OCI-LY1 (cell line): Measurements from ENCODE around the gene OBSL1.

Experiments used
- H2AFZ ChIP-seq: fragments of 200-600 bp; sonication (generic), shearing (Covaris generic); 2 replicates; pipeline ENCODE4 v1.6.0; 2014; ENCODE audit warnings: antibody characterized with exemption, mild to moderate bottlenecking, low read length
- H3F3A ChIP-seq: fragments of 200-600 bp; sonication (generic), shearing (Covaris generic); 2 replicates; pipeline ENCODE4 v1.6.0; 2014; ENCODE audit warnings: mild to moderate bottlenecking, antibody characterized with exemption, low read length, moderate library complexity; ENCODE audit not compliant: insufficient read depth
- H3K27ac ChIP-seq: fragments of 200-600 bp; sonication (generic); 2 replicates; pipeline ENCODE4 v1.5.1; 2014; ENCODE audit warnings: low read length, mixed run types, mild to moderate bottlenecking, low read depth; ENCODE audit not compliant: poor library complexity, severe bottlenecking
- H3K27me3 ChIP-seq: fragments of 200-600 bp; sonication (generic); 2 replicates; pipeline ENCODE4 v1.6.0; 2014; ENCODE audit warnings: antibody characterized with exemption, mild to moderate bottlenecking, low read length, moderate library complexity; ENCODE audit not compliant: insufficient read depth
- H3K36me3 ChIP-seq: fragments of 200-600 bp; sonication (generic); 2 replicates; pipeline ENCODE4 v1.6.1; 2014; ENCODE audit warnings: mild to moderate bottlenecking, antibody characterized with exemption, low read length, moderate library complexity, mixed read lengths; ENCODE audit not compliant: insufficient read depth
- H3K4me1 ChIP-seq: fragments of 200-600 bp; sonication (generic); 2 replicates; pipeline ENCODE4 v1.5.1; 2014; ENCODE audit warnings: mild to moderate bottlenecking, low read length, moderate library complexity; ENCODE audit not compliant: insufficient read depth, severe bottlenecking
- H3K4me2 ChIP-seq: fragments of 200-600 bp; sonication (generic), shearing (Covaris generic); 2 replicates; pipeline ENCODE4 v1.6.1; 2014; ENCODE audit warnings: low read length
- H3K4me3 ChIP-seq: fragments of 200-600 bp; sonication (generic); 2 replicates; pipeline ENCODE4 v1.5.1; 2014; ENCODE audit warnings: low read length, low read depth, mild to moderate bottlenecking, mixed read lengths; ENCODE audit not compliant: poor library complexity, severe bottlenecking
- H3K79me2 ChIP-seq: fragments of 200-600 bp; shearing (Covaris generic); 2 replicates; pipeline ENCODE4 v1.6.1; 2016; ENCODE audit warnings: mixed run types, low read length, mixed read lengths; ENCODE audit not compliant: insufficient read depth
- H3K9ac ChIP-seq: fragments of 200-600 bp; sonication (generic), shearing (Covaris generic); 2 replicates; pipeline ENCODE4 v1.6.1; 2014; ENCODE audit warnings: mild to moderate bottlenecking, low read length, mixed read lengths
- H3K9me2 ChIP-seq: fragments of 200-600 bp; sonication (generic), shearing (Covaris generic); 2 replicates; pipeline ENCODE4 v1.6.1; 2014; ENCODE audit warnings: low read depth, mild to moderate bottlenecking, low read length, mixed read lengths
- H3K9me3 ChIP-seq: fragments of 200-600 bp; shearing (Covaris generic); 2 replicates; pipeline ENCODE4 v1.6.1; 2014; ENCODE audit warnings: low read length, mixed read lengths
- H4K20me1 ChIP-seq: fragments of 200-600 bp; sonication (generic), shearing (Covaris generic); 2 replicates; pipeline ENCODE4 v1.6.0; 2016; ENCODE audit warnings: mild to moderate bottlenecking, low read length; ENCODE audit not compliant: insufficient read depth
- CTCF ChIP-seq: fragments of 200-600 bp; sonication (generic), shearing (Covaris generic); IDR thresholded peaks from 2 replicates; pipeline ENCODE4 v1.5.1; 2017; ENCODE audit warnings: mild to moderate bottlenecking, antibody characterized with exemption, low read length, moderate library complexity, mixed read lengths
- EZH2 ChIP-seq: fragments of 200-600 bp; sonication (generic), shearing (Covaris generic); IDR thresholded peaks from 2 replicates; pipeline ENCODE4 v1.8.0; 2017; ENCODE audit warnings: borderline replicate concordance, mixed run types, mild to moderate bottlenecking, antibody characterized with exemption, low read length, moderate library complexity, mixed read lengths

Gene OBSL1

GRCh38 chr2:219520079-219520478, 51.3 kb downstream of the OBSL1 start:
- Histone ChIP-seq H3K4me3 (no peak overlapping the region), H2AFZ (no peak overlapping the region), H3K27me3 (0 out of 2 replicates have a peak, but pooled peaks cover 6% of the 10 kb centered on the region), H3K36me3 (no peaks in the 10 kb centered on the region), H3K4me1 (no peaks in the 10 kb centered on the region), H3K27ac (no peak overlapping the region), H3K9me3 (no peaks in the 10 kb centered on the region), H3F3A (no peaks in the 10 kb centered on the region), H3K79me2 (no peaks in the 10 kb centered on the region), H4K20me1 (no peaks in the 10 kb centered on the region), H3K4me2 (no peak overlapping the region), H3K9ac (no peak overlapping the region), H3K9me2 (no peaks in the 10 kb centered on the region)
- TF ChIP-seq CTCF = no peak
- no peak for TF ChIP-seq EZH2

GRCh38 chr2:219519526-219519916, 51.8 kb downstream of the OBSL1 start:
- Histone ChIP-seq H2AFZ (no peak overlapping the region), H3K4me3 (no peak overlapping the region), H3K4me2 (no peak overlapping the region), H3K9me3 (no peaks in the 10 kb centered on the region), H3K9me2 (no peaks in the 10 kb centered on the region), H3K79me2 (no peaks in the 10 kb centered on the region), H3K9ac (no peak overlapping the region), H3F3A (no peaks in the 10 kb centered on the region), H3K4me1 (no peaks in the 10 kb centered on the region), H3K27me3 (0 out of 2 replicates have a peak, but pooled peaks cover 4% of the 10 kb centered on the region), H4K20me1 (no peaks in the 10 kb centered on the region), H3K36me3 (no peaks in the 10 kb centered on the region), H3K27ac (no peak overlapping the region)
- no peak for TF ChIP-seq CTCF
- TF ChIP-seq EZH2 = no peak

- H3K4me1 ChIP-seq = no peaks in the 10 kb centered on the region
- no peaks in the 10 kb centered on the region for H3K9me3 ChIP-seq
- no peaks in the 10 kb centered on the region for H3K79me2 ChIP-seq
- H3K36me3 ChIP-seq = no peaks in the 10 kb centered on the region
- no peaks in the 10 kb centered on the region for H3F3A ChIP-seq
- no peak overlapping the region for H2AFZ ChIP-seq
- H3K27me3 ChIP-seq = 0 out of 2 replicates have a peak, but pooled peaks cover 3% of the 10 kb centered on the region
- H3K9me2 ChIP-seq = no peaks in the 10 kb centered on the region
- H3K4me3 ChIP-seq = no peak overlapping the region
- H3K9ac ChIP-seq = no peak overlapping the region
- no peak overlapping the region for H3K27ac ChIP-seq
- TF ChIP-seq EZH2 = no peak
- no peak for TF ChIP-seq CTCF
- H4K20me1 ChIP-seq = no peaks in the 10 kb centered on the region
- H3K4me2 ChIP-seq = no peak overlapping the region
Observed at GRCh38 chr2:219517954-219518778, 53.2 kb downstream of the OBSL1 start.
